Common myeloid progenitor, CD34-positive (primary cell): ENCODE results near the gene SLC24A3.

Source experiments
- CTCF ChIA-PET: fragments of 350-600 bp; sonication (Branson Sonifier 250); formaldehyde crosslinking; loops from one replicate; lab custom pipeline; 2021; ENCODE audit warnings: antibody characterized with exemption; lab: Charles Lee
- POLR2A ChIA-PET: fragments of 350-600 bp; sonication (Branson Sonifier 250); formaldehyde crosslinking; loops from one replicate; lab custom pipeline; 2021; ENCODE audit warnings: antibody characterized with exemption; lab: Charles Lee
- DNase-seq, 3 donors: peaks; one replicate each; pipeline versions ENCODE4 v3.0.0 to v3.0.0-alpha.2; 2013
- H3K27ac ChIP-seq, 2 experiments: 1 replicate in 1 of 2; 2 replicates in 1 of 2; pipeline ENCODE4 v1.7.0; 2013; ENCODE audit warnings: inconsistent platforms in 2 of 2, low read length in 2 of 2, mild to moderate bottlenecking in 2 of 2, low read depth in 1 of 2, moderate library complexity in 1 of 2; ENCODE audit not compliant: severe bottlenecking in 2 of 2, insufficient read depth in 1 of 2, poor library complexity in 1 of 2
- H3K27me3 ChIP-seq, 5 experiments: replicated peaks in 2 of 5; 1 replicate in 3 of 5; 2 replicates in 2 of 5; pipeline versions ENCODE4 v1.6.1 to v1.7.0; 2013; ENCODE audit warnings: low read length in 4 of 5, mild to moderate bottlenecking in 2 of 5, moderate library complexity in 2 of 5, inconsistent platforms in 1 of 5; ENCODE audit not compliant: insufficient read depth in 5 of 5, control insufficient read depth in 4 of 5
- H3K36me3 ChIP-seq, 4 experiments: 1 replicate in 2 of 4; 2 replicates in 2 of 4; pipeline versions ENCODE4 v1.6.1 to v1.7.0; 2013; ENCODE audit warnings: low read length in 3 of 4, control low read depth in 1 of 4, mild to moderate bottlenecking in 1 of 4; ENCODE audit not compliant: control insufficient read depth in 4 of 4, insufficient read depth in 4 of 4
- H3K4me1 ChIP-seq, 4 experiments: 1 replicate in 3 of 4; 2 replicates in 1 of 4; pipeline versions ENCODE4 v1.6.1 to v1.7.1; 2013; ENCODE audit warnings: low read length in 3 of 4, mild to moderate bottlenecking in 3 of 4, control low read depth in 1 of 4, inconsistent platforms in 1 of 4, moderate library complexity in 1 of 4; ENCODE audit not compliant: control insufficient read depth in 4 of 4, insufficient read depth in 4 of 4; ENCODE audit errors: control extremely low read depth in 1 of 4
- H3K4me3 ChIP-seq, 7 experiments: 1 replicate in 4 of 7; 2 replicates in 3 of 7; pipeline versions ENCODE4 v1.5.1 to v1.7.0; 2013; ENCODE audit warnings: mild to moderate bottlenecking in 7 of 7, low read length in 6 of 7, moderate library complexity in 6 of 7, inconsistent platforms in 2 of 7, low read depth in 2 of 7, control low read depth in 1 of 7; ENCODE audit not compliant: insufficient read depth in 4 of 7, control insufficient read depth in 1 of 7; ENCODE audit errors: extremely low read depth in 1 of 7
- H3K9me3 ChIP-seq, 5 experiments: 1 replicate in 4 of 5; 2 replicates in 1 of 5; pipeline versions ENCODE4 v1.6.1 to v1.7.1; 2013; ENCODE audit warnings: low read length in 4 of 5, mild to moderate bottlenecking in 2 of 5, inconsistent platforms in 1 of 5, low read depth in 1 of 5, moderate library complexity in 1 of 5; ENCODE audit not compliant: control insufficient read depth in 4 of 5, insufficient read depth in 2 of 5; ENCODE audit errors: control extremely low read depth in 1 of 5
- WGBS: methylation state at CpG from one replicate; pipeline ENCODE4 v1.1.5; 2013; ENCODE audit not compliant: insufficient coverage; 5-methylcytosine and 5-hydroxymethylcytosine counted together

Gene SLC24A3

GRCh38 chr20:19288061-19288460, 75.6 kb downstream of the SLC24A3 start:
- ChIA-PET POLR2A (no interaction called here), CTCF (no interaction called here)
- no peaks in the 10 kb centered on the region for H3K27me3 ChIP-seq
- no CpG with 5 or more reads among the region's 2 CpGs for WGBS
- DNase-seq = no peak
- no peaks in the 10 kb centered on the region for H3K36me3 ChIP-seq
- no peak overlapping the region for H3K27ac ChIP-seq
- no peaks in the 10 kb centered on the region for H3K4me1 ChIP-seq
- H3K4me3 ChIP-seq = no peak overlapping the region
- no peaks in the 10 kb centered on the region for H3K9me3 ChIP-seq

GRCh38 chr20:19288636-19289035, 76.2 kb downstream of the SLC24A3 start:
- DNase-seq = no peak
- CTCF ChIA-PET = interaction anchor here (0.6 kb wide), 1 partner anchor 59 kb away, joined by 3 read pairs; no protein-coding TSS in a partner anchor
- no peak overlapping the region for H3K4me3 ChIP-seq
- H3K36me3 ChIP-seq = no peaks in the 10 kb centered on the region
- H3K9me3 ChIP-seq = no peaks in the 10 kb centered on the region
- WGBS = 100% methylated on average over 2 of the region's 3 CpGs
- no peaks in the 10 kb centered on the region for H3K4me1 ChIP-seq
- POLR2A ChIA-PET = no interaction called here
- H3K27me3 ChIP-seq = no peaks in the 10 kb centered on the region
- H3K27ac ChIP-seq = no peak overlapping the region

- no peaks in the 10 kb centered on the region for H3K36me3 ChIP-seq
- POLR2A ChIA-PET = no interaction called here
- no peak for DNase-seq
- no peaks in the 10 kb centered on the region for H3K27me3 ChIP-seq
- no peak overlapping the region for H3K27ac ChIP-seq
- CTCF ChIA-PET = no interaction called here
- no peaks in the 10 kb centered on the region for H3K4me1 ChIP-seq
- WGBS = 90% methylated on average over 4 of the region's 4 CpGs
- no peaks in the 10 kb centered on the region for H3K9me3 ChIP-seq
- H3K4me3 ChIP-seq = no peak overlapping the region
These were observed 77.0 kb downstream of the SLC24A3 start for GRCh38 chr20:19289451-19289850.

GRCh38 chr20:19291024-19291817, 78.8 kb downstream of the SLC24A3 start:
- no peaks in the 10 kb centered on the region for H3K4me1 ChIP-seq
- 97% methylated on average over 6 of the region's 11 CpGs for WGBS
- ChIA-PET POLR2A (interaction anchor here (0.6 kb wide), 1 partner anchor 12 kb away, joined by 3 read pairs; no protein-coding TSS in a partner anchor), CTCF (interaction anchor here (0.7 kb wide), 1 partner anchor 13 kb away, joined by 3 read pairs; no protein-coding TSS in a partner anchor)
- H3K27me3 ChIP-seq = no peaks in the 10 kb centered on the region
- no peaks in the 10 kb centered on the region for H3K36me3 ChIP-seq
- no peaks in the 10 kb centered on the region for H3K9me3 ChIP-seq
- H3K4me3 ChIP-seq = no peak overlapping the region
- no peak overlapping the region for H3K27ac ChIP-seq
- DNase-seq = no peak

- DNase-seq = no peak
- H3K36me3 ChIP-seq = no peaks in the 10 kb centered on the region
- H3K9me3 ChIP-seq = no peaks in the 10 kb centered on the region
- ChIA-PET CTCF (interaction anchor here (0.7 kb wide), 1 partner anchor 12 kb away, joined by 3 read pairs; no protein-coding TSS in a partner anchor), POLR2A (no interaction called here)
- no peaks in the 10 kb centered on the region for H3K27me3 ChIP-seq
- H3K27ac ChIP-seq = no peak overlapping the region
- no peaks in the 10 kb centered on the region for H3K4me1 ChIP-seq
- H3K4me3 ChIP-seq = no peak overlapping the region
- WGBS = no CpG with 5 or more reads among the region's 2 CpGs
These were observed 79.3 kb downstream of the SLC24A3 start for GRCh38 chr20:19291818-19292132.

GRCh38 chr20:19292254-19292653, 79.8 kb downstream of the SLC24A3 start:
- CTCF ChIA-PET = no interaction called here
- H3K27ac ChIP-seq = no peak overlapping the region
- H3K27me3 ChIP-seq = no peaks in the 10 kb centered on the region
- no peaks in the 10 kb centered on the region for H3K36me3 ChIP-seq
- no peaks in the 10 kb centered on the region for H3K4me1 ChIP-seq
- H3K9me3 ChIP-seq = no peaks in the 10 kb centered on the region
- POLR2A ChIA-PET = no interaction called here
- WGBS = 100% methylated on average over 4 of the region's 7 CpGs
- no peak for DNase-seq
- H3K4me3 ChIP-seq = no peak overlapping the region

GRCh38 chr20:19295076-19295475, 82.6 kb downstream of the SLC24A3 start:
- POLR2A ChIA-PET = no interaction called here
- WGBS = 94% methylated on average over 2 of the region's 2 CpGs
- CTCF ChIA-PET = interaction anchor here (0.7 kb wide), 1 partner anchor 68 kb away, joined by 3 read pairs; no protein-coding TSS in a partner anchor

More at GRCh38 chr20:19295076-19295475, 82.6 kb downstream of the SLC24A3 start:
- Histone ChIP-seq H3K27me3 (no peaks in the 10 kb centered on the region), H3K4me1 (no peaks in the 10 kb centered on the region), H3K4me3 (no peak overlapping the region), H3K9me3 (no peaks in the 10 kb centered on the region), H3K27ac (no peak overlapping the region), H3K36me3 (no peaks in the 10 kb centered on the region)
- peak in 2 of 3 donors; percentile 24 to 54 for DNase-seq
